ENCODE data around the gene MED27.

DNA sequence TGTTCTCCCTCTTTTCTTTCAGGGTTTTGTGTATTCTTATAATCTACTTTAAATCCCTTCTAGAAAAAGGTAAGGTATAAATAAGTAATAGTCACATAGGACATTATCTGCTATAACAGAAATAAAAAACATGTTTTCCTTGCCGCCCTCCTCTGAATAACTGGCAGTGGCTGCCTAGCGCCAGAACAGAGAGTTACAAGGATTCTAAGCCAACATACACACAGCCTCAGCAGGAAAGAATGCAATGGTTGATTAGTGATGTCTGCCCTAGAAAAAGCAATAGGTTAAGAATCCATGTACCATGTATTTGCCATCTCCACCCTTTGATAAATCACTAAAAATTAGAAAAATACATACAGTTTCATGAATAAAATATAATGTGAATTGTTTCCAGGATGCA is 4.9 kb downstream of the MED27 start:
- no peak for TF ChIP-seq POLR2A (IDR thresholded peaks at IDR 0.05)
- TF ChIP-seq, protein P1, sequence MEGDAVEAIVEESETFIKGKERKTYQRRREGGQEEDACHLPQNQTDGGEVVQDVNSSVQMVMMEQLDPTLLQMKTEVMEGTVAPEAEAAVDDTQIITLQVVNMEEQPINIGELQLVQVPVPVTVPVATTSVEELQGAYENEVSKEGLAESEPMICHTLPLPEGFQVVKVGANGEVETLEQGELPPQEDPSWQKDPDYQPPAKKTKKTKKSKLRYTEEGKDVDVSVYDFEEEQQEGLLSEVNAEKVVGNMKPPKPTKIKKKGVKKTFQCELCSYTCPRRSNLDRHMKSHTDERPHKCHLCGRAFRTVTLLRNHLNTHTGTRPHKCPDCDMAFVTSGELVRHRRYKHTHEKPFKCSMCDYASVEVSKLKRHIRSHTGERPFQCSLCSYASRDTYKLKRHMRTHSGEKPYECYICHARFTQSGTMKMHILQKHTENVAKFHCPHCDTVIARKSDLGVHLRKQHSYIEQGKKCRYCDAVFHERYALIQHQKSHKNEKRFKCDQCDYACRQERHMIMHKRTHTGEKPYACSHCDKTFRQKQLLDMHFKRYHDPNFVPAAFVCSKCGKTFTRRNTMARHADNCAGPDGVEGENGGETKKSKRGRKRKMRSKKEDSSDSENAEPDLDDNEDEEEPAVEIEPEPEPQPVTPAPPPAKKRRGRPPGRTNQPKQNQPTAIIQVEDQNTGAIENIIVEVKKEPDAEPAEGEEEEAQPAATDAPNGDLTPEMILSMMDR (IDR thresholded peaks at IDR 0.05) = no peak
